Sigmoid colon (tissue), 7 donors: ENCODE results near the gene LARP4B. TPM values are rescaled to one million over a fixed set of nuclear protein-coding genes. Genes with fewer than 3 reads are reported as not detected.

Source experiments
- DNase-seq: peaks from one replicate; pipeline ENCODE4 v3.0.0-alpha.2; 2019
- H3K27ac ChIP-seq, 4 donors: fragments of 200-600 bp; sonication (generic); one replicate each; pipeline ENCODE4 v1.5.1; 2016 to 2019; ENCODE audit warnings: mild to moderate bottlenecking in 1 of 4
- H3K27me3 ChIP-seq, 3 donors: fragments of 200-600 bp; sonication (generic); one replicate each; pipeline ENCODE4 v1.5.1; 2019; ENCODE audit warnings: mild to moderate bottlenecking in 1 of 3
- H3K36me3 ChIP-seq, 4 donors: fragments of 200-600 bp; sonication (generic); one replicate each; pipeline ENCODE4 v1.5.1; 2016 to 2019
- H3K4me1 ChIP-seq, 4 donors: fragments of 200-600 bp; sonication (generic); one replicate each; pipeline ENCODE4 v1.5.1; 2017 to 2019
- H3K4me3 ChIP-seq, 4 donors: fragments of 200-600 bp; sonication (generic); one replicate each; pipeline ENCODE4 v1.5.1; 2017 to 2019; ENCODE audit warnings: mild to moderate bottlenecking in 2 of 4, moderate library complexity in 1 of 4
- H3K9me3 ChIP-seq, 4 donors: fragments of 200-600 bp in 3 of 4; sonication (generic) in 3 of 4; one replicate each; pipeline versions ENCODE4 v1.5.1 to v1.6.1; 2013 to 2019
- EP300 ChIP-seq, 4 donors: sonication (generic); formaldehyde crosslinking; IDR thresholded peaks; one replicate each; pipeline ENCODE4 v1.6.1; 2017; ENCODE audit warnings: antibody characterized with exemption in 4 of 4
- POLR2A ChIP-seq, 2 donors: fragments of 450-650 bp; IDR thresholded peaks; one replicate each; pipeline ENCODE4 v1.6.1; 2016; ENCODE audit warnings: antibody characterized with exemption in 2 of 2, mild to moderate bottlenecking in 2 of 2, moderate library complexity in 2 of 2
- POLR2AphosphoS5 ChIP-seq, 4 donors: sonication (generic); formaldehyde crosslinking; IDR thresholded peaks; one replicate each; pipeline ENCODE4 v1.6.1; 2017; ENCODE audit warnings: antibody characterized with exemption in 4 of 4
- WGBS, 2 donors: extraction: QIAGEN DNeasy Blood & Tissue Kit; methylation state at CpG; one replicate each; pipeline ENCODE4 v1.1.7; 2013; 5-methylcytosine and 5-hydroxymethylcytosine counted together
- intact Hi-C: fragments of 100-400 bp; cut with DNase I; formaldehyde crosslinking; loops from one replicate; pipeline ENCODE4 v1.15.1; 2023
- polyA plus RNA-seq, 3 donors: library from polyadenylated mRNA; stranded (reverse); fragments of 200-250 nt; gene quantifications; one replicate each; pipeline ENCODE4 v1.2.3, GENCODE V29; 2013
- total RNA-seq, 4 donors: library from RNA; depleted of rRNA; stranded (reverse); fragments of >200 nt; gene quantifications; one replicate each; pipeline ENCODE4 v1.1.0, GENCODE V29; 2016
- TF ChIP-seq, protein P1 (sequence below), 4 experiments: fragments of 450-650 bp in 3 of 4; fragments of 200-600 bp in 1 of 4; IDR thresholded peaks; one replicate each; pipeline ENCODE4 v1.5.1; 2016 to 2019; ENCODE audit warnings: antibody characterized with exemption in 4 of 4, mild to moderate bottlenecking in 3 of 4, moderate library complexity in 2 of 4
- donor health status: healthy with polysubstance abuse.
- donor health status: Bipolar disorder and iron deficiency.
- donor health status: healthy.

The LARP4B gene
- total and polyA plus RNA-seq, 7 donors: 11.4 to 57.6 (median 31.9) TPM

DNA sequence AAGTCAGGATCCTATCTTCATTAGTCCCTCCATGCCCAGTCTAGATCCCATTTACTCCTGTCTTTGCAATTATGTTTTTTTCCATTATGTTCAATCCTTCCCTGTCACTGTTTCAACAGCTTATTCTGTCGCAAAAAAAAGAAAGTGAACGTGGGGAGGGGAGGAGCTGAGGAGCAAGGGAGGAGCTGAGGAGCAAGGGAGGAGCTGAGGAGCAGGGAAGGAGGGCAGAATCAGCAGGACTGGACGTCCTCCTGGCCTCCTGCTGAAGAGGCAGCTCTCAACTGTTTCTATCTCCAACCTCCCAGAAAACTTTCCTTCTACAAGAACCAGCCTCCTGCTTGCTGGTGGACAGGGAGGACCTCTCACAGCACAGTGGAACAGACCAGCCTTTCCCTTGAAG lies 26.0 kb downstream of the LARP4B start:
- DNase-seq: no peak
- Histone ChIP-seq H3K27me3 (no peaks in the 10 kb centered on the region), H3K9me3 (no peaks in the 10 kb centered on the region), H3K27ac (no peak overlapping the region), H3K36me3 (peaks cover 0 to 8% (median 0%) of the 10 kb centered on the region in 4 donors), H3K4me3 (no peak overlapping the region), H3K4me1 (peaks cover 0 to 23% (median 18%) of the 10 kb centered on the region in 4 donors)
- intact Hi-C loops: no loop called here
- no peak for TF ChIP-seq POLR2AphosphoS5 (IDR thresholded peaks at IDR 0.05)
- TF ChIP-seq EP300 (IDR thresholded peaks at IDR 0.05): no peak
- TF ChIP-seq POLR2A (IDR thresholded peaks at IDR 0.05): no peak
- WGBS, 2 donors: 43 to 59% methylated on average over 3 of the region's 3 CpGs

DNA sequence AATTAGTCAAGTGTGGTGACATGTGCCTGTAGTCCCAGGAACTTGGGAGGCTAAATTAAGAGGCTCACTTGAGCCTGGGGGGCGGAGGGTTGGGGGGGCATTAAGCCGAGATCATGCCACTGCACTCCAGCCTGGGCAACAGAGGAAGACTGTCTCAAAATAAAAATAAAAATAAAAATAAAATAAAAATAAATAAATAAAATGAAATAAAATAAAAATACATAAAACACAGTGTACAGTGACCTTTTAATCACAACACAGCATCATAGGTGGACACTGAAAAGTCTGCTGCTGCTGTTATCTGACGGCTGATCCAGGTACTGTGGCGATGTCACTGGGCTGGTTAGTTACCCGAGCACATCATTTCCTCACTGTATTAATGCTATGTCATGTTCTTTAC lies 27.1 kb downstream of the LARP4B start:
- Histone ChIP-seq H3K36me3 (peaks cover 0 to 8% (median 0%) of the 10 kb centered on the region in 4 donors), H3K27ac (no peak overlapping the region), H3K27me3 (no peaks in the 10 kb centered on the region), H3K4me3 (no peak overlapping the region), H3K4me1 (peaks cover 0 to 12% (median 7%) of the 10 kb centered on the region in 4 donors), H3K9me3 (no peaks in the 10 kb centered on the region)
- no peak for TF ChIP-seq POLR2A (IDR thresholded peaks at IDR 0.05)
- no peak for TF ChIP-seq POLR2AphosphoS5 (IDR thresholded peaks at IDR 0.05)
- TF ChIP-seq, protein P1, sequence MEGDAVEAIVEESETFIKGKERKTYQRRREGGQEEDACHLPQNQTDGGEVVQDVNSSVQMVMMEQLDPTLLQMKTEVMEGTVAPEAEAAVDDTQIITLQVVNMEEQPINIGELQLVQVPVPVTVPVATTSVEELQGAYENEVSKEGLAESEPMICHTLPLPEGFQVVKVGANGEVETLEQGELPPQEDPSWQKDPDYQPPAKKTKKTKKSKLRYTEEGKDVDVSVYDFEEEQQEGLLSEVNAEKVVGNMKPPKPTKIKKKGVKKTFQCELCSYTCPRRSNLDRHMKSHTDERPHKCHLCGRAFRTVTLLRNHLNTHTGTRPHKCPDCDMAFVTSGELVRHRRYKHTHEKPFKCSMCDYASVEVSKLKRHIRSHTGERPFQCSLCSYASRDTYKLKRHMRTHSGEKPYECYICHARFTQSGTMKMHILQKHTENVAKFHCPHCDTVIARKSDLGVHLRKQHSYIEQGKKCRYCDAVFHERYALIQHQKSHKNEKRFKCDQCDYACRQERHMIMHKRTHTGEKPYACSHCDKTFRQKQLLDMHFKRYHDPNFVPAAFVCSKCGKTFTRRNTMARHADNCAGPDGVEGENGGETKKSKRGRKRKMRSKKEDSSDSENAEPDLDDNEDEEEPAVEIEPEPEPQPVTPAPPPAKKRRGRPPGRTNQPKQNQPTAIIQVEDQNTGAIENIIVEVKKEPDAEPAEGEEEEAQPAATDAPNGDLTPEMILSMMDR (IDR thresholded peaks at IDR 0.05): no peak
- TF ChIP-seq EP300 (IDR thresholded peaks at IDR 0.05): no peak
- intact Hi-C loops: no loop called here
- 93 to 97% methylated on average over 5 of the region's 5 CpGs for WGBS, 2 donors
- DNase-seq: no peak

DNA sequence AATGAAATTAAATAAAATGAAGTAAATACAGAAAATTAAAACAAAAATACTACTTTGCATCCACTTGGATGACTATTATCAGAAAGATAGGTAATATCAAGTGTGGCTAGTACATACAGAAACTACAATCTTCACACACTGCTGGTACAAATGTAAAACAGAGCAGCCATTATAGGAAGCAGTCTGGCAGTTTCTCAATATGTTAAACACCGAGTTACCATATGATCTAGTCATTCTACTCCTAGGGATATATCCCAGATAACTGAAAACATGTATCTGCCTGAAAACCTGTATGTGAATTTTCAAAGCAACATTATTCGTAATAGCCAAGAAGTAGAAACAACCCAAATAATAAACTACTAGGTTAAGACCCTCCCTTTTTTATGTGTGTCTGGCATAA lies 33.4 kb downstream of the LARP4B start:
- H3K4me1 ChIP-seq: peaks cover 0 to 22% (median 9%) of the 10 kb centered on the region in 4 donors
- no peaks in the 10 kb centered on the region for H3K9me3 ChIP-seq

DNA sequence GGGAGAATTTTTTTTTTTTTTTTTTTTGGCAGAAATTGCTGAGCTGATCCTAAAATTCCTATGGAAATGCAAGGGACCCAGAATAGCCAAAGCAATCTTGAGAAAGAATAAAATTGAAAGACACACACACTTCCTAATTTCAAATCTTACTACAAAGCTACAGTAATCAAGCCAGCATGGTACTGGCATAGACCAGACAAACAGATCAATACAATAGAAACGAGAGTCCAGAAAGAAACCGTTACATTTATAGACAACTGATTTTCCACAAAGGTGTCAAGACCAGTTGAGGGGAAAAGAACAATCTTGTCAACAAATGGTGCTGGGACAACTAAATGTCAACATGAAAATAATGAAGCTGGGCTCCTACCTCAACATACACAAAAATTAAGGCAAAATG lies 34.5 kb downstream of the LARP4B start:
- H3K27ac ChIP-seq: no peak overlapping the region
- no peaks in the 10 kb centered on the region for H3K27me3 ChIP-seq
- intact Hi-C loops: no loop called here
- DNase-seq: no peak
- TF ChIP-seq, protein P1 (IDR thresholded peaks at IDR 0.05): no peak
- TF ChIP-seq POLR2A (IDR thresholded peaks at IDR 0.05): no peak
- no peak for TF ChIP-seq POLR2AphosphoS5 (IDR thresholded peaks at IDR 0.05)
- no peak for TF ChIP-seq EP300 (IDR thresholded peaks at IDR 0.05)
- H3K9me3 ChIP-seq: no peaks in the 10 kb centered on the region
- 94 to 97% methylated on average over 2 of the region's 2 CpGs for whole genome bisulfite sequencing, 2 donors
- no peak overlapping the region for H3K4me3 ChIP-seq
- no peaks in the 10 kb centered on the region for H3K36me3 ChIP-seq
- H3K4me1 ChIP-seq: peaks cover 0 to 22% (median 9%) of the 10 kb centered on the region in 4 donors

More for the DNA sequence above, 33.4 kb downstream of the LARP4B start:
- no peak for DNase-seq
- H3K36me3 ChIP-seq: no peaks in the 10 kb centered on the region
- no peak overlapping the region for H3K4me3 ChIP-seq
- no peaks in the 10 kb centered on the region for H3K27me3 ChIP-seq
- intact Hi-C loops: no loop called here
- TF ChIP-seq, protein P1 (IDR thresholded peaks at IDR 0.05): no peak
- TF ChIP-seq POLR2AphosphoS5 (IDR thresholded peaks at IDR 0.05) (no peak), POLR2A (IDR thresholded peaks at IDR 0.05) (no peak), EP300 (IDR thresholded peaks at IDR 0.05) (no peak)
- H3K27ac ChIP-seq: no peak overlapping the region
- 85 to 92% methylated on average over 2 of the region's 2 CpGs for WGBS, 2 donors

DNA sequence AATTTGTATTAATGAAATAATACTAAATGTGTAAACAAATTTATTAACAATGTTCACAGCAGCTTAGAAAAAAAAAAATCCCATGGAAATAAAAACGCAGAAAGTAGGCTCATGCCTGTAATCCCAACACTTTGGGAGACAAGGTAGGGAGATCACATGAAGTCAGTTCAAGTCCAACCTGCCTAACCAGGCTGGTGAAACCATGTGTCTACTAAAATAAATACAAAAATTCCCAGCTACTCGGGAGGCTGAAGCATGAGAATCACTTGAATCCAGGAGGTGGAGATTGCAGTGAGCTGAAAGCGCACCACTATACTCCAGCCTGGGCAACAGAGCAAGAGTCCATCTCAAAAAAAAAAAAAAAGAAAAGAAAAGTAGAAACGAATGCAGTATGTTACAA lies 36.2 kb downstream of the LARP4B start:
- Histone ChIP-seq H3K4me3 (no peak overlapping the region), H3K9me3 (no peaks in the 10 kb centered on the region), H3K27me3 (no peaks in the 10 kb centered on the region), H3K27ac (no peak overlapping the region), H3K4me1 (peaks cover 0 to 13% (median 6%) of the 10 kb centered on the region in 4 donors), H3K36me3 (no peaks in the 10 kb centered on the region)
- no peak for DNase-seq
- whole genome bisulfite sequencing, 2 donors: 67 to 81% methylated on average over 4 of the region's 4 CpGs
- intact Hi-C loops: no loop called here
- TF ChIP-seq, protein P1 (IDR thresholded peaks at IDR 0.05): no peak
